DND-41 (cell line): Measurements from ENCODE around the gene CERS6.

Source experiments
- CTCF ChIP-seq: IDR thresholded peaks from 2 replicates; pipeline ENCODE4 v1.5.1; 2012; ENCODE audit warnings: borderline replicate concordance, low read length, moderate library complexity, mild to moderate bottlenecking; ENCODE audit not compliant: poor library complexity, severe bottlenecking; ENCODE audit errors: extremely low read depth
- EZH2 ChIP-seq: IDR thresholded peaks from 3 replicates; pipeline ENCODE4 v1.6.1; 2012; ENCODE audit warnings: borderline replicate concordance, low read depth, mild to moderate bottlenecking, moderate library complexity, low read length, inconsistent platforms; ENCODE audit not compliant: severe bottlenecking

GRCh38 chr2:168787782-168788376, 331.8 kb downstream of the CERS6 start:
- TF ChIP-seq EZH2 (no peak), CTCF (no peak)
